ENCODE data around the gene FN1. TPM values are rescaled to one million over a fixed set of nuclear protein-coding genes. Genes with fewer than 3 reads are reported as not detected.

Gene FN1
- total RNA-seq, 1 donor from 2014 or later = 52.0 TPM

GRCh38 chr2:215404348-215405012 lies 31.4 kb downstream of the FN1 start:
- H3K9me3 ChIP-seq (ENCODE audit: low read depth) = no peaks in the 10 kb centered on the region
- H3K4me2 ChIP-seq = no peak overlapping the region
- H3K27ac ChIP-seq = no peak overlapping the region
- no peaks in the 10 kb centered on the region for H3K27me3 ChIP-seq
- no peak overlapping the region for H3K9ac ChIP-seq
- H4K20me1 ChIP-seq (ENCODE audit: low read depth) = no peaks in the 10 kb centered on the region
- no peaks in the 10 kb centered on the region for H3K4me1 Mint-ChIP-seq
- no peaks in the 10 kb centered on the region for H3K9me3 Mint-ChIP-seq
- H3K4me1 ChIP-seq = no peaks in the 10 kb centered on the region
- H3K4me3 Mint-ChIP-seq = no peak overlapping the region
- peaks cover 23% of the 10 kb centered on the region for H3K36me3 Mint-ChIP-seq
- no peaks in the 10 kb centered on the region for H3K27me3 Mint-ChIP-seq (ENCODE audit: insufficient read depth, low read depth)
- no peak overlapping the region for H3K4me3 ChIP-seq
- H2AFZ ChIP-seq (replicated peaks) = no peak overlapping the region
- no peaks in the 10 kb centered on the region for H3K79me2 ChIP-seq (ENCODE audit: low read depth)
- no peak overlapping the region for H3K27ac Mint-ChIP-seq
- no peak for DNase-seq (ENCODE audit: low spot score)
- no peaks in the 10 kb centered on the region for H3K36me3 ChIP-seq
- H3F3A ChIP-seq (ENCODE audit: low read depth) = no peaks in the 10 kb centered on the region
- TF ChIP-seq EZH2phosphoT487 (IDR thresholded peaks at IDR 0.05) (no peak), CTCF (IDR thresholded peaks at IDR 0.05) (no peak), EZH2 (IDR thresholded peaks at IDR 0.05) (no peak)

- Histone ChIP-seq H3K27ac (no peak overlapping the region), H4K20me1 (ENCODE audit: low read depth) (no peaks in the 10 kb centered on the region), H3K36me3 (no peaks in the 10 kb centered on the region), H3K4me1 (no peaks in the 10 kb centered on the region), H3K27me3 (no peaks in the 10 kb centered on the region), H2AFZ (replicated peaks) (no peak overlapping the region), H3K9ac (no peak overlapping the region), H3K4me2 (no peak overlapping the region), H3F3A (ENCODE audit: low read depth) (no peaks in the 10 kb centered on the region), H3K4me3 (no peak overlapping the region), H3K9me3 (ENCODE audit: low read depth) (no peaks in the 10 kb centered on the region), H3K79me2 (ENCODE audit: low read depth) (no peaks in the 10 kb centered on the region)
- H3K9me3 Mint-ChIP-seq = no peaks in the 10 kb centered on the region
- H3K27me3 Mint-ChIP-seq (ENCODE audit: insufficient read depth, low read depth) = no peaks in the 10 kb centered on the region
- TF ChIP-seq EZH2 (IDR thresholded peaks at IDR 0.05) (no peak), CTCF (IDR thresholded peaks at IDR 0.05) (no peak), EZH2phosphoT487 (IDR thresholded peaks at IDR 0.05) (no peak)
- no peaks in the 10 kb centered on the region for H3K4me1 Mint-ChIP-seq
- no peak overlapping the region for H3K4me3 Mint-ChIP-seq
- peaks cover 22% of the 10 kb centered on the region for H3K36me3 Mint-ChIP-seq
- H3K27ac Mint-ChIP-seq = no peak overlapping the region
- no peak for DNase-seq (ENCODE audit: low spot score)
These were observed 32.2 kb downstream of the FN1 start for GRCh38 chr2:215403441-215404347.

DNA sequence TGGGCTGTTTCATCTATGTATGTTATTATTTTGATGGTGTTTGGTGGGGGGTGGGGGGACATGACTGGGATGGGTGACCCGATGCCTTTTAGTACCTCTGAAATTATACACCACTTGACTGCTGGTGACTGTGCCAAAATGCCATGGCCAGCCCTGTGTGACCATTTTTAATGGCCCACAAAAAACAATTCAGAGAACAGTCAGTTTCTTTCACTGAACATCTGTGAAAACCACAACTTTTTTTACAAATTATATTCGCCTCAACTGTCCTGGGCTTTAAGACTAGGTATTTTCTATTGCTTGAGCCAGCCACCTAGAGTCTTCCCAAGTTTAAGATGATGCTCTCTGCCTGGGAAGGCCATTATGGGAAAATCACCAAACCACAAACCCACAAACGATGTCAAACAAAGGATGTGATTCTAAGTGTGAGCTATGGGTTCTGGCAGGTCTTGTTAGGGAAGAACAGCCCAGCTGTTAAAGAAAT lies 33.9 kb downstream of the FN1 start:
- no peaks in the 10 kb centered on the region for H3K36me3 ChIP-seq
- Mint-ChIP-seq H3K4me3 (no peak overlapping the region), H3K36me3 (peaks cover 25% of the 10 kb centered on the region), H3K27ac (no peak overlapping the region), H3K9me3 (no peaks in the 10 kb centered on the region), H3K4me1 (no peaks in the 10 kb centered on the region), H3K27me3 (ENCODE audit: insufficient read depth, low read depth) (no peaks in the 10 kb centered on the region)
- H3K4me2 ChIP-seq = no peak overlapping the region
- H3K9me3 ChIP-seq (ENCODE audit: low read depth) = no peaks in the 10 kb centered on the region
- H3K4me3 ChIP-seq = no peak overlapping the region
- H2AFZ ChIP-seq (replicated peaks) = no peak overlapping the region
- no peak for DNase-seq (ENCODE audit: low spot score)
- H3K9ac ChIP-seq = no peak overlapping the region
- H3K79me2 ChIP-seq (ENCODE audit: low read depth) = no peaks in the 10 kb centered on the region
- no peaks in the 10 kb centered on the region for H3K4me1 ChIP-seq
- H3K27me3 ChIP-seq = no peaks in the 10 kb centered on the region
- H4K20me1 ChIP-seq (ENCODE audit: low read depth) = no peaks in the 10 kb centered on the region
- H3F3A ChIP-seq (ENCODE audit: low read depth) = no peaks in the 10 kb centered on the region
- no peak overlapping the region for H3K27ac ChIP-seq
- TF ChIP-seq CTCF (IDR thresholded peaks at IDR 0.05) (no peak), EZH2phosphoT487 (IDR thresholded peaks at IDR 0.05) (no peak), EZH2 (IDR thresholded peaks at IDR 0.05) (no peak)
